ENCODE measurements around the gene FAM221B. TPM values are rescaled to one million over a fixed set of nuclear protein-coding genes. Genes with fewer than 3 reads are reported as not detected.
A peak's percentile ranks its signal among the peaks of the same experiment; 100 is the strongest.

FAM221B gene
- total and polyA plus RNA-seq, 2 donors (not counting 1 experiment from before 2014, with no cell fraction given), result not detected

- Mint-ChIP-seq H3K27me3 (peaks cover 4% of the 10 kb centered on the region), H3K4me3 (no peak overlapping the region), H3K4me1 (peaks cover 9% of the 10 kb centered on the region), H3K27ac (peak overlapping the region; percentile 26), H3K9me3 (ENCODE audit: insufficient read depth) (no peaks in the 10 kb centered on the region)
- ATAC-seq (ENCODE audit: low read depth) (no peak), DNase-seq (no peak)
- Histone ChIP-seq H4K20me1 (ENCODE audit: control insufficient read depth, insufficient read depth, low read length, poor library complexity, severe bottlenecking) (peaks cover 9% of the 10 kb centered on the region), H3K4me3 (ENCODE audit: control extremely low read depth in 1 of 5, extremely low read depth in 1 of 5, insufficient read depth in 1 of 5, low read depth in 2 of 5, low read length in 4 of 5) (no peak overlapping the region), H3K27me3 (replicated peaks in 1 of 4; ENCODE audit: control extremely low read depth in 1 of 4, control insufficient read depth in 3 of 4, insufficient read depth in 4 of 4, low read length in 3 of 4) (peaks cover 0 to 6% (median 3%) of the 10 kb centered on the region in 4 experiments), H2AFZ (ENCODE audit: insufficient read depth, low read depth, low read length, poor library complexity, severe bottlenecking) (no peak overlapping the region), H3K79me2 (ENCODE audit: control insufficient read depth, insufficient read depth, low read length) (peaks cover 12% of the 10 kb centered on the region), H3K27ac (ENCODE audit: low read length in 2 of 2) (no peak overlapping the region), H3K4me2 (replicated peaks; ENCODE audit: low read depth, low read length, poor library complexity, severe bottlenecking) (no peak overlapping the region), H3K36me3 (replicated peaks in 1 of 2; ENCODE audit: control extremely low read depth in 1 of 2, control insufficient read depth in 1 of 2, extremely low read depth in 1 of 2, insufficient read depth in 2 of 2, low read length in 1 of 2) (peaks cover 0 to 7% of the 10 kb centered on the region in 2 experiments), H3K4me1 (ENCODE audit: control insufficient read depth in 2 of 2, insufficient read depth in 2 of 2, low read length in 2 of 2) (peaks cover 5% of the 10 kb centered on the region in 2 donors), H3K9me3 (ENCODE audit: control extremely low read depth in 1 of 3, control insufficient read depth in 2 of 3, insufficient read depth in 1 of 3, low read length in 2 of 3) (no peaks in the 10 kb centered on the region), H3K9ac (ENCODE audit: low read length) (no peak overlapping the region)
- intact Hi-C loops (cut with micrococcal nuclease), result loop anchor here (1.0 to 2.0 kb wide), 3 partner anchors 33 to 92 kb away; no protein-coding TSS in a partner anchor
- WGBS (ENCODE audit: insufficient coverage), result 46% methylated on average over 3 of the region's 4 CpGs
- TF ChIP-seq, protein P1, sequence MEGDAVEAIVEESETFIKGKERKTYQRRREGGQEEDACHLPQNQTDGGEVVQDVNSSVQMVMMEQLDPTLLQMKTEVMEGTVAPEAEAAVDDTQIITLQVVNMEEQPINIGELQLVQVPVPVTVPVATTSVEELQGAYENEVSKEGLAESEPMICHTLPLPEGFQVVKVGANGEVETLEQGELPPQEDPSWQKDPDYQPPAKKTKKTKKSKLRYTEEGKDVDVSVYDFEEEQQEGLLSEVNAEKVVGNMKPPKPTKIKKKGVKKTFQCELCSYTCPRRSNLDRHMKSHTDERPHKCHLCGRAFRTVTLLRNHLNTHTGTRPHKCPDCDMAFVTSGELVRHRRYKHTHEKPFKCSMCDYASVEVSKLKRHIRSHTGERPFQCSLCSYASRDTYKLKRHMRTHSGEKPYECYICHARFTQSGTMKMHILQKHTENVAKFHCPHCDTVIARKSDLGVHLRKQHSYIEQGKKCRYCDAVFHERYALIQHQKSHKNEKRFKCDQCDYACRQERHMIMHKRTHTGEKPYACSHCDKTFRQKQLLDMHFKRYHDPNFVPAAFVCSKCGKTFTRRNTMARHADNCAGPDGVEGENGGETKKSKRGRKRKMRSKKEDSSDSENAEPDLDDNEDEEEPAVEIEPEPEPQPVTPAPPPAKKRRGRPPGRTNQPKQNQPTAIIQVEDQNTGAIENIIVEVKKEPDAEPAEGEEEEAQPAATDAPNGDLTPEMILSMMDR (IDR thresholded peaks at IDR 0.05), result no peak
- TF ChIP-seq EZH2 (IDR thresholded peaks at IDR 0.05; ENCODE audit: borderline replicate concordance, insufficient read depth, low read depth, low read length, poor library complexity, severe bottlenecking), result no peak
- ChIA-PET CTCF (interaction anchor here (0.6 to 6.0 kb wide), 47 partner anchors 8 to 233 kb away, joined by 3 to 176 read pairs (median 5); partner anchors contain the start of genes CREB3, FAM221B, GBA2 and HINT2), POLR2A (interaction anchor here (1.5 kb wide), 1 partner anchor 36 kb away, joined by 3 read pairs; no protein-coding TSS in a partner anchor)
Measured at GRCh38 chr9:35790025-35790384, 38.5 kb downstream of the FAM221B start.

DNA sequence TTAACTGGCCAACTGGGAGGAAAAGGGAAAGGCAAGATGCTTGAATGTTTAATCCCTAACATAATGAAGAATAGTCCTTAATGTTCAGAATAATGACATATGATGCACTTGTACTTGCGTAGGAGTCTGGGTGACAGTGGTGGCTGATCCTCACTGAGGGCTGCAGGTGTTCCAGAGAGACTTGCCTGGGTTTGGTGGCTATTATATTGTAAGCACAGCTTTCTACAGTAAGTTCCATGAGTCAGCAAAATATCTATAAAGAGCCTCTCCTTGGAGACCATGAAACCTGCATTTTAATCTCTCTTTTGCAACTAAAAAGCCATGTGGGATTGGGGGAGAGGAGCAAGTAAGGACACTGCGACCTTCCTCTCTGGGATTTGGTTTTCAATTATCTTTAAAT lies 39.0 kb downstream of the FAM221B start:
- Mint-ChIP-seq H3K4me1 (peaks cover 9% of the 10 kb centered on the region), H3K4me3 (no peak overlapping the region), H3K9me3 (ENCODE audit: insufficient read depth) (no peaks in the 10 kb centered on the region), H3K27ac (no peak overlapping the region), H3K27me3 (peaks cover 4% of the 10 kb centered on the region)
- H3K27me3 ChIP-seq (replicated peaks in 1 of 4; ENCODE audit: control extremely low read depth in 1 of 4, control insufficient read depth in 3 of 4, insufficient read depth in 4 of 4, low read length in 3 of 4), result peaks cover 0 to 6% (median 3%) of the 10 kb centered on the region in 4 experiments
- ATAC-seq (ENCODE audit: low read depth) (no peak), DNase-seq (no peak)
- peaks cover 13% of the 10 kb centered on the region for H3K79me2 ChIP-seq (ENCODE audit: control insufficient read depth, insufficient read depth, low read length)
- POLR2A ChIA-PET, result interaction anchor here (1.5 kb wide), 1 partner anchor 37 kb away, joined by 3 read pairs; no protein-coding TSS in a partner anchor
- CTCF ChIA-PET, result interaction anchor here (0.6 to 6.0 kb wide), 43 partner anchors 7 to 233 kb away, joined by 3 to 176 read pairs (median 6); partner anchors contain the start of genes CREB3, FAM221B, GBA2 and HINT2
- H4K20me1 ChIP-seq (ENCODE audit: control insufficient read depth, insufficient read depth, low read length, poor library complexity, severe bottlenecking), result peaks cover 9% of the 10 kb centered on the region
- WGBS (ENCODE audit: insufficient coverage), result 100% methylated on average over 1 of the region's 2 CpGs
- H3K9ac ChIP-seq (ENCODE audit: low read length), result no peak overlapping the region
- no peaks in the 10 kb centered on the region for H3K9me3 ChIP-seq (ENCODE audit: control extremely low read depth in 1 of 3, control insufficient read depth in 2 of 3, insufficient read depth in 1 of 3, low read length in 2 of 3)
- intact Hi-C loops (cut with micrococcal nuclease), result no loop called here
- H3K4me2 ChIP-seq (replicated peaks; ENCODE audit: low read depth, low read length, poor library complexity, severe bottlenecking), result no peak overlapping the region
- no peak overlapping the region for H3K27ac ChIP-seq (ENCODE audit: low read length in 2 of 2)
- TF ChIP-seq EZH2 (IDR thresholded peaks at IDR 0.05; ENCODE audit: borderline replicate concordance, insufficient read depth, low read depth, low read length, poor library complexity, severe bottlenecking), result no peak
- TF ChIP-seq, protein P1 (IDR thresholded peaks at IDR 0.05), result no peak
- peaks cover 5% of the 10 kb centered on the region in 2 donors for H3K4me1 ChIP-seq (ENCODE audit: control insufficient read depth in 2 of 2, insufficient read depth in 2 of 2, low read length in 2 of 2)
- peaks cover 0 to 10% of the 10 kb centered on the region in 2 experiments for H3K36me3 ChIP-seq (replicated peaks in 1 of 2; ENCODE audit: control extremely low read depth in 1 of 2, control insufficient read depth in 1 of 2, extremely low read depth in 1 of 2, insufficient read depth in 2 of 2, low read length in 1 of 2)
- H3K4me3 ChIP-seq (ENCODE audit: control extremely low read depth in 1 of 5, extremely low read depth in 1 of 5, insufficient read depth in 1 of 5, low read depth in 2 of 5, low read length in 4 of 5), result no peak overlapping the region
- H2AFZ ChIP-seq (ENCODE audit: insufficient read depth, low read depth, low read length, poor library complexity, severe bottlenecking), result no peak overlapping the region

Measured in B cell (primary cell).